ENCODE data around the gene RHBDD1.

RHBDD1 gene

GRCh38 chr2:227031379-227031778 is 195.5 kb downstream of the RHBDD1 start:
- DNase-seq (ENCODE audit: low read depth, low spot score): no peak

GRCh38 chr2:227033471-227034148 is 197.8 kb downstream of the RHBDD1 start:
- peak; percentile 28 for DNase-seq (ENCODE audit: low read depth, low spot score)

GRCh38 chr2:227035711-227036367 is 200.0 kb downstream of the RHBDD1 start:
- DNase-seq (ENCODE audit: low read depth, low spot score): peak; percentile 4

GRCh38 chr2:227036527-227036926 is 200.7 kb downstream of the RHBDD1 start:
- DNase-seq (ENCODE audit: low read depth, low spot score): no peak

- DNase-seq (ENCODE audit: low read depth, low spot score): no peak
Measured at GRCh38 chr2:227038550-227039189, 202.8 kb downstream of the RHBDD1 start.

GRCh38 chr2:227043981-227044380 is 208.1 kb downstream of the RHBDD1 start:
- DNase-seq (ENCODE audit: low read depth, low spot score): no peak
